RCC 7860 (cell line): ENCODE measurements around the gene C11orf21.
"Not testable (repeated sequence)": the region's sequence is repeated elsewhere in the genome, so short reads cannot be mapped to it uniquely, and the experiment has no call there.

Experiments used
- DNase-seq: peaks from one replicate; pipeline ENCODE4 v3.0.0-alpha.2; 2015; ENCODE audit warnings: low spot score
- FAIRE-seq: peaks from 2 replicates; lab custom pipeline; 2012; peaks lifted over from hg19 to GRCh38; lab: Jason Lieb, UNC

The C11orf21 gene

DNA sequence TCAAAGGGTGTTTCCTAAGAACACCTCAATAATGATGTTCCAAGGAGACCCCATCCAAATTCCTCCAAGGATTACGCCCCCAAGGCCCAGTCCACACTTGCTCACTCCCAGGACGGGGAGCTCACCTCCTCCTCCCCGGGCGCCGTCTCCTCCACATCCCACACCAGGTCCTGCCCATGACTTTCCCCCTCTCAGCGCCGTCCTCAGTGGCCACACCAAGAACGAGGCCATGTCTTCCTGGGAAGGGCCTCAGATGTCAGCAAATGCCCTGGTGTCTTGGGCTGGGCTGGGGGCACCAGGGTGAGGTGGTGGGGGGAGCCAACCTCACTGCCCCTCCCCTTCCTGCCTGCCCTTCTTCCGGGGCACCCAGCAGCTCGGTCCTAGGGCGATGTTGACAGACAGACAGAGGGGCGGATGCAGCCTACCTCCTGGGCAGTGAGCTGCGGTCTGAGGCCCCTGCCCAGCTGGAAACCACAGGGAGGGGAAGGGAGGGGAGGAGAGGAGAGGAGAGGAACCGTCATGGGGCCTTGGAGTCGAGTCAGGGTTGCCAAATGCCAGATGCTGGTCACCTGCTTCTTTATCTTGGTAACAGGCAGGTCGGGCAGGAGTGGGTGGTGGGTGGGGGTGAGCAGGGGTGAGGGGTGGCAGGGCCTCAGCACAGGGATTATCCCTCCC is at the start of gene C11orf21, which contains the start of gene TSPAN32:
TSS of gene C11orf21 (minus strand) at position 288 of the 675 bp plus-strand sequence. CDS start at position 178, 110 bp downstream.
TSS of gene TSPAN32 (plus strand) at position 383 of the 675 bp plus-strand sequence. CDS start at position 520, 137 bp downstream.
- DNase-seq = peak; percentile 28
- FAIRE-seq = no peak

DNA sequence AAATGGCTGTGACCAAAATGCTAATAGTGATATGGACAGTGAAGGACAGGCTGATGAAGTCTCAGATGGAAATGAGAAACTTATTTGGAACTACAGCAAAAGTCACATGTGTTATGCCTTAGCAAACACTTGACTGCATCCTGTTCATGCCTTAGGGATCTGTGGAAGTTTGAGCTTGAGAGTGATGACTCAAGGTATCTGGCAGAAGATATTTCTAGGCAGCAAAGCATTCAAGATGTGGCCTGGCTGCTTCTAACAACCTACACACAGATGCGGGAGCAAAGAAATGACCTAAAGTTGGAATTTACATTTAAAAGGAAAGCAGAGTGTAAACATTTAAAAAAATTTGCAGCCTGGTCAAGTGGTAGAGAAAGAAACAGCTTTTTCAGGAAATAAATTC is 47.3 kb upstream of the C11orf21 start:
- FAIRE-seq (no peak), DNase-seq (no peak)

DNA sequence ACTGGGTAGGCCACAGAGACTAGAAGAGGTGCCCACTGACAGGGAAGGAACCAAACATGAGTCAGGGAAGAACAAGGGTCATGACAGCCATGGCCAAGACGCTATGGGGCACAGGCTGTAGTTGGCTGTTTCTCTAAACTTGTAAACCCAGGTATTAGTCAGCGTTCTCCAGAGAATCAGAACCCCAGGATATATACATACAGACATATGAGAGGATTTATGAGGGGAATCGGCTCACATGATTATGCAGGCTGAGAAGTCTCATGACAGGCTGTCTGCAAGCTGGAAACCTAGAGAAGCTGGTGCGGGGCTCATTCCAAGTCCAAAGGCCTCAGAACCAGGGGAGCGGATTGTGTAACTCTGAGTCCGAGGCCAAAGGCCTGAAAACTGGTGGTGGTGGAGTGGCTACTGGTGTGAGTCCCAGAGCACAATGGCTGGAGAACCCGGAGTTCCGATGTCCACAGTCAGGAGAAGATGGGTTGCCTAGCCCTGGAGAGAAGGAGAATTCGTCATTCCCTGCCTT is 45.7 kb upstream of the C11orf21 start:
- DNase-seq = no peak
- no peak for FAIRE-seq

DNA sequence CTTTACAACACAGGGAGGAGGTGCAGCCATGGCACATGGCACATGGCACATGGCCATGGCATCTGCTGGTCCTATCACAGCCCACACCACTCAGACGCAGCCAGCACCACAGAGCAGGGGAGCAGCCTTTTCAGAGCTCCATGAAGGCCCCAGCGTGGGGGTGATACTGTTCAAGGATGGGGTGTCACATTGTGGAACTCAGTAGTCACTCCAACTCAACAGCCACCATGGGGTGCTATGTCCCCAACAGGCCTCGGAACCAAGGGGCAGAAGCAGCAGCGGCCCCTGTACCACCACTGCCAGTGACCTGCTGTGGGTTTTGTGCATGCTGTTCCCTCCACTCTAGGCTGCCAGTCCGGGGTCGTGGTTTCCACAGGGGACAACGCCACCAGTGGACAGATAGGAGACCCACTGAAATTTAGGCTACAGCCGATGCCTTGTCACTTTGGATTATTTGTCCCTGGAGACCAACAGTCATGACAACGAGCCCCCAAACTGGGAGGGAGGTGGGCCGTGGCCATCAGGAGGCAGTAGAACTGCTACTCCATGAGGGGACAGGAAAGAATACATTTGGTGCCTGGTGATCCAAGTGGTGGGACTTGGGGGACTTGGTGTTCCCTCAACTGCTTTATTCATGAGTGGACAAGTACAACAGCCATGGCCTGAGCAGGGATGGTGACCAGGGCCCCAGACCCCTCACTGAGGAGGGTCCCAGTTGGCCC is 45.0 kb upstream of the C11orf21 start:
- DNase-seq (no peak), FAIRE-seq (no peak)

DNA sequence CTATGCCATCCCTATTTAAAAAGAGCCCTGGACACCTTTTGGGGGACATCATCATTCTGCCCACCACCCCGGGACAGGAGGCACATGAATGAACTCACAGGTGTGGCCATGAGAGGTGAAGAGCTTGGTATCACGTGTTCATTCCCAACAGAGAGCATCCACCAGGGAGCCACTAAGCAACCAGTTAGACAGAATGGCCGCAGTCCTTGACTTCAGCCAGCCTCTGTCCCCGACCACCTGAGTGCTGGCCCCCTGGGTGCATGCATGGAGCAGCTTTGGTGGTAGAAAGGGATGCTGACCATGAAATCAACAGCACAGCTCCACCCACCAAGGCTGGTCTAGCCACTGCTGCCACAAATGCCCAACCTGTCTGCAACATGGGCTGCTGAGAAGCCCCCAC is 44.3 kb upstream of the C11orf21 start:
- FAIRE-seq = no peak
- DNase-seq = no peak

DNA sequence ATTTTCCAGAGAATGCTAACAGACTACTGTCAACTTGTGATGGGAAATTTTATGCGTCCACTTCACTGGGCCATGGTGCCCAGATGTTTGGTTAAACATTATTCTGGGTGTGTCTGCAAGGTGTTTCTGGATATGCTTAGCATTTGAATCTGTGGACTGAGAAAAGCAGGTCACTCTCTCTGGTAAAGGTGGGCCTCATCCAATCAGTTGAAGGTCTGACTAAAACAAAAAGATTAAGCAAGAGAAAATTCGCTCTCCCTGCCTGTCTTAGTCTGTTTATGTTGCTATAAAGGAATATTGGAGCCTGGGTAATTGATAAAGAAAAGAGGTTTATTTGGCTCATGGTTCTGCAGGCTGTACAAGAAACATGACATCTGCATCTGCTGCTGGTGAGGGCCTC is 43.3 kb upstream of the C11orf21 start:
- DNase-seq = no peak
- FAIRE-seq = no peak

DNA sequence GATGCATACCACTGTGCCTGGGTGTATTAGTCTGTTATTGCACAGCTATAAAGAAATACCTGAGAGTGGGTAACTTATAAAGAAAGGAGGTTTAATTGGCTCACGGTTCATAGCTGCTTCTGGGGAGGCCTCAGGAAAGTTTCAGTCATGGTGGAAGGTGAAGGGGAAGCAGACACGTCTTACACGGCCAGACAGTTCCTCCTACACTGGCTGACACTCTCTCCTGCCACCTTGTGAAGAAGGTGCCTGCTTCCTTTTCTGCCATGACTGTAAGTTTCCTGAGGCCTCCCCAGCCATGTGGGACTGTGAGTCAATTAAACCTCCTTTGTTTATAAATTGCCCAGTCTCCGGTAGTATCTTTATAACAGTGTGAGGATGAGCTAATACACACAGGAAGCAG is 41.8 kb upstream of the C11orf21 start:
- no peak for FAIRE-seq
- no peak for DNase-seq

DNA sequence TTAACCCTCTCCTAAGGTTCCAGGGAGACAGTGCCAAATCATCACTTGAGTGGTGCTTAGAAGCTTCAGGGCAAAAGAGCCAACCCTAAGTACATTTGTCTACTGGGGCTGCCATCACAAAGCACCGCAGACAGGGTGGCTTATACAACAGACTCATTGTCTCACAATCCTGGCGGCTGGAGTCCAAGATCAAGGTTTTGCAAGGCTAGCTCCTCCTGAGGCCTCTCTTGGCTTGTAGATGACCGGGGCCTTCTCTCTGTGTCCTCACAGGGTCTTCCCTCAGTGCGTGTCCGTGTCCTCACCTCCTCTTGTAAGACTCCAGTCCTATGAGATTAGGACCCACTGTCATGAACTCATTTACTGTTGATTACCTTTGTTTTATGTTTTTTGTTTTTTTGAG is 41.3 kb upstream of the C11orf21 start:
- no peak for DNase-seq

DNA sequence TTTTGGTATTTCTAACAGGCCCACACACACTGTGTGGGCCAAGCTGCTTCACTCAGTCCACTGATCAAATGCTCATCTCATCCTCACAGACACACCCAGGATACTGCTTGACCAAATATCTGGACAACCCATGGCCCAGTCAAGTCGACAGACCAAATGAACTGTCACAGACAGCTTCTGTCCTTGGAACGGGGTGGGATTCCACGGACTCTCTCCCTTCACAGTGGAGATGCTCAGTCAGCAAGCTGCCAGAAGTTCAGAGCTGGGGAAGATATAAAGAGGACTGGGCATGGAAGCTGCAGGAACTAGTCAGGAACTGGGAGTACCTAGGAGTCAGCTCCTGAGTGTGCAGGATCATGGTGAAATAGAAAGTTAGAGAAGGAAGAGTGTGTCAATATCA is 40.8 kb upstream of the C11orf21 start:
- FAIRE-seq (no peak), DNase-seq (no peak)

More for the DNA sequence above, 41.3 kb upstream of the C11orf21 start:
- FAIRE-seq = no peak

DNA sequence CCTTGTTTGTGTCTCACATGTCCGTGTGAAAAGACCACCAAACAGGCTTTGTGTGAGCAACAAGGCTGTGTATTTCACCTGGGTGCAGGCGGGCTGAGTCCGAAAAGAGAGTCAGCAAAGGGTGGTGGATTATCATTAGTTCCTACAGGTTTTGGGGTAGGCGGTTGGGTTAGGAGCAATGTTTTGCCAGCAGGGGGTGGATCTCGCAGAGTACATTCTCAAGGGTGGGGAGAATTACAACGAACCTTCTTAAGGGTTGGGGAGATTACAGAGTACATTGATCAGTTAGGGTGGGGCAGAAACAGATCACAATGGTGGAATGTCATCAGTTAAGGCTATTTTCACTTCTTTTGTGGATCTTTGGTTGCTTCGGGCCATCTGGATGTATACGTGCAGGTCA is 37.0 kb upstream of the C11orf21 start:
- not testable (repeated sequence) for DNase-seq, FAIRE-seq

DNA sequence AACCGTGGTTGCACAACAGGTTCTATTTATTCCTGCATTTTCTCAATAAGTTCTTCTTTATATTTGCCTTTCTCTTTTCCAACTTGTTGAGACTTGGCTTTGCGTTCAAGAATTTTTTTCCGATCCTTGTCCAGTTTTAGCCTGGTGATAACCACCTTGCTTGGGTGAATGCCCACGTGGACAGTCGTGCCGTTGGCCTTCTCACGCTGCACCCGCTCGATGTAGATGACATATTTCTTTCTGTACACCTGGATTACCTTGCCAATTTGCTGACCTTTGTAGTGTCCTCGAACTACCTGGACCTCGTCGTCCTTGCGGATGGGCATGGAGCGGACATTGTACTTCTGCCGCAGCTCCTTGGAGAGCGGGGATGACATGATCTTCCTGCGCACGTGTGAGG is 33.6 kb upstream of the C11orf21 start:
- FAIRE-seq, DNase-seq: not testable (repeated sequence)

DNA sequence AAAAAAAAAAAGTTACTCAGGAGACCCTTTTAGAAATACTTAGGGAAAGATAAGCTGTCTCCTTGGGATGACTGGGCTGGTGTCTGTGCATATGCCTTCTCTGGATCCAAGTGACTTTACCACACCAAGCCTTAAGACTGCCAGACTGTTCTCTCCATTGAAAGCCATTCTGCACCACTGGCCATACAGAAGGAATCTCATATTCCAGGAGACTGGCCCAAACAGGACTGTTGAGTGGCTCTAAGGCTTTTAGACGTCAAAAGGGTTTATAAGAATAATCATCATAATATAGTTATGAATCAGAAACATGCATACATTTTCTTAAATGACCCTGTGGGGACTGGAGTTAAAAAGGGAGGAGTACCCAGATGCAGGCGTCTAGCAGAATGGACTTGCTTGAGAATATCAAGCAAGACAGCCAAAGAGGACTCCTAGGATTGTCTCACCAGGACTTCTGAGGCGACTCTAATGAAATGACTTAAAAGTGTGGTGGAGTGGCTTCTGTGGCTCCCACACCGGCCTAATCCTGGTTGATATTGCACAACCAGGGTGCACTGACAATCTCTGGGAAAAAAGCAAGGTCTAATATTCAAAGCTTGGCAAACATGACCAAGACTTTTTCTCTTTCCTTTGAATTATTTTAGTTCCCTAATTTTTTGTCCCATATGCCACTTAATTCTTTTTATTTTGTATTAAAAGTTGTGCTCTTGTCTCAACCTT is 31.9 kb upstream of the C11orf21 start:
- DNase-seq, FAIRE-seq: not testable (repeated sequence)

DNA sequence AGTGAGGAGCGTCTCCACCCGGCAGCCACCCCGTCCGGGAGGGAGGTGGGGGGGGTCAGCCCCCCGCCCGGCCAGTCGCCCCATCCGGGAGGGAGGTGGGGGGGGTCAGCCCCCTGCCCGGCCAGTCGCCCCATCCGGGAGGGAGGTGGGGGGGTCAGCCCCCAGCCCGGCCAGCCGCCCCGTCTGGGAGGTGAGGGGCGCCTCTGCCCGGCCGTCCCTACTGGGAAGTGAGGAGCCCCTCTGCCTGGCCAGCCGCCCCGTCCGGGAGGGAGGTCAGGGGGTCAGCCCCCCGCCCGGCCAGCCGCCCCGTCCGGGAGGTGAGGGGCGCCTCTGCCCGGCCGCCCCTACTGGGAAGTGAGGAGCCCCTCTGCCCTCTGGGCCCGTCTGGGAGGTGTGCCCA is 30.9 kb upstream of the C11orf21 start:
- DNase-seq, FAIRE-seq: not testable (repeated sequence)

DNA sequence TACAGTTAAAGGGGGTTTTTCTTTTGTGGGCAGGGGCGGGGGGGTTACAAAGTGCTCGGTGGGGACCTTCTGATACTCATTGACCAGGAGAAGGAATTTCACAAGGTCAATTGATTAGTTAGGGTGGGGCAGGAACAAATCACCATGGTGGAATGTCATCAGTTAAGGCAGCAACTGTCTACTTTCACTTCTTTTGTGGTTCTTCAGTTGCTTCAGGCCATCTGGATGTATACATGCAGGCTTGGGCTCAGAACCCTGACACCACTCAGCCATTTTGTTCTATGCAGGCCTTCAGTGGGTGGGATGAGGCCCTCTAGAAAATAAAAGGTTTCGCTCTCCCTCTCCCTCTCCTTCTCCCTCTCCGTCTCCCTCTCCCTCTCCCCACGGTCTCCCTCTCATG is 29.7 kb upstream of the C11orf21 start:
- DNase-seq (no peak), FAIRE-seq (no peak)

DNA sequence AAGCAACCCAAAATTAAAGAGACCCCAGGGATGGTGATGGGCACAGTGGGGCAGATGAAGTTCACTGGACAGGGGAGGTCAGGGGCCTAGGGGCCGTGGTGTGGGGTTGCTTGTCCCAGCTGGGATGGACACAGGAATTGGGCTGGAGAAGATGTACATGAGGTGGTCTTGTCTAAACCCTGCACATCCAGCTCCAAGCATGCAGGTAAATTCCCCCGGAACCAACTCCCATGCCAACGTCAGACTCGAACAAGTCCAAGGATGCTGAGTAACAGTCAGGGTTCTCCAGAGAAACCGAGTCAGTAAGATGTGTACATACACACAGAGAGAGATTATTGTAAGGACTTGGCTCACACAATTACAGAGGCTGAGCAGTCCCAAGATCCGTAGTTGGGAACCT is 29.0 kb upstream of the C11orf21 start:
- DNase-seq = no peak
- no peak for FAIRE-seq

DNA sequence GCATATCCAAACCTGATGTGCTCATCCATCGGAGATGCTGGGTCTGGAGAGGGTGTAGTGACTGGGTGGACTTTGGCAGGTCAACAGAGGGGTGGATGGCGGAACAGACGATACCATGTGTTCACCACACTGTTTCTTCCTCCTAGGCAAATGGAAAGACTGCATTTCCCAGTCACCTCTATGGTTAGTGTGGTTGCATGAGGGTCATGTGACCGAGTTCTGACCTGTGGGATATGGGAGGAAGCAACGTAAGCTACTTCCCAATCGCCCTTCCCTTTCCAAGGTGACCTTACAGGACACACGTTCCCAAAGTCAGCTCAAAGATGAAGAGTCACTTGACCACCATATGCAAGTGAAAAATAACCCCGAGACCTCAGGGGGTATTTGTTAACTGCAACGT is 27.8 kb upstream of the C11orf21 start:
- FAIRE-seq = no peak
- DNase-seq = no peak

DNA sequence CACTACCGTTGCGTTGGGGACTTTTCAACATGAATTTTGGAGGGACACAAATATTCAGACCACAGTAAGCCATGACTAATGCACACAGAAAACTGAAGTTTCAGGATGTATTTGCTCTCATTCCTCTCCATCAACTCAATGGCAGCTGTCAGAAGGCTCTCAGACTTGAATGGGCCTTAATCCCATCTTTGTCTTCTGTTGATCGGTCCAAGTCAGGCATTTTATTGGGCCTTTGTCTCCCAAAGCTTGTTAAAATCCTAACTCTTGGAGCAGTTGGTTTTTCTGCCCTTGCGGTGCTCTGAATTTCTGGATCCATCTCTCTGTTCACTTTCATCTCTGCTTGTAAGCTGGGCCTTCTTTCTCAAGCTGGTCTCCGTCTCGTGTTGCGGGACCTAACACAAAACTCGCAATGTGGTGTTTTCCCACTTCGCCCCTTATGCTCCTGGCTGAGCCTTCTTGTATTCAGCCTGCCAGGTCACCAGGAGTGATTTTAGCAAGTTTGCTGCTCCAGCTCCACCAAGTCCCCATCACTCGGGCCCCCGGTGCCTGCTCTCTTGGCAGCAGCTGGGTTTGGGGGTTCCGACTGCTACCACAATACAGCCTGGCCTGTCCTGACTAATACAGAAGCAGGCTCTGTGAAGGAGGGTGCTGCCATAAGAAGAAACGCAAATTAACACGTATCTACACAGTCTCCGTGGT is 27.1 kb upstream of the C11orf21 start:
- no peak for DNase-seq
- no peak for FAIRE-seq

DNA sequence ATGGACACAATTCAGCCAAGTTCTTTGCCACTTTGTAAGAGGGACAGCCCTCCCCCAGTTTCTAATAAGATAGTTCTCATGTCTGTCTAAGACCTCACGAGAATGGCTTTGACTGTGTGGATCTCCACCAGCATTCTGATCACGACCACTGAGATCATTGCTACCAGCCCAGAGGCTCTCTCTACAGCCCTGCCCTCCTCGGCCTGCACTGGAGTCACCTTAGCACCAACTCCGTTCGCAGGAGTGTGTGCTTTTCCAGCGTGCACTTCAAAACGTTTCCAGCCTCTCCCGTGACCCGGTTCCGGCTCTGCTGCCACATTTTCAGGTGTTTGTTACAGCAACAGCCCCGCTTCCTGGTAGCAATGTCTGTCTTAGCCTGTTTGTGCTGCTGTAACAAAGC is 26.3 kb upstream of the C11orf21 start:
- DNase-seq (no peak), FAIRE-seq (no peak)

DNA sequence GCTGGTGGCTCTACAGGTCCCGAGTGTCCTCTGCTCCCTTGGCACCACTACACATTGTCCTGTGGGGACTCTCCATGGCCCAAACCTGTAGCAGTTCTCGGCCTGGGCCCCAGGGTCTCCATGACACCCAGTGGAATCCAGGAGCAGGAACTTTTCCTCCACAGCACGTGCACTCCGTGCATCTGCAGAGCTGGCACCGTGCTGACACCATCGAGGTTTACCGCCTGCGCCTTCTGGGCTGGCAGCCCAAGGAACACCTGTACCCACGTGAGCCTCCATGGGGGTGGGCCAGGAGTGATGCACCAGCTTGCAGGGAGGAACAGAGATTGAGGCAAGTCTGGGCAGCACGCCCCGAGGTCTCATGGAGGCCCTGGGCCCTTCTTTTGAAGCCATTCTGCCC is 25.3 kb upstream of the C11orf21 start:
- no peak for DNase-seq
- FAIRE-seq = no peak

DNA sequence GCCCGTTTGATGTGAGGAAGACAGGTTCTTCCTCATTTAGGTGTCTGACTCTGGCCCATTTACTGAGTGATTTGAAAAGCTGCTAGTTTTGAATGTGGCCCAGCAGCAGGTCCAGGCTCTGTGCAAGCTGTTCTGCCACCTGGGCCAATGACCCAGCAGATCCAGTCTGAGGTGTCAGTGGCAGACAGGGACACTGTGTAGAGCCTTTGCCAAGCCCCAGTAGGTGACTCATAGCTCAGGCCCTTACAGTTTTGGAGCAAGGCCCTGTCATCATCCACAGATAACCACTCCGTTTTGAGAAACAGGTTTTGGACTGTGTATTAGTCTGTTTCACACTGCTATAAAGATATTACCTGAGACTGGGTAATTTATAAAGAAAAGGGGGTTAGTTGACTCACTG is 24.0 kb upstream of the C11orf21 start:
- FAIRE-seq (no peak), DNase-seq (no peak)

DNA sequence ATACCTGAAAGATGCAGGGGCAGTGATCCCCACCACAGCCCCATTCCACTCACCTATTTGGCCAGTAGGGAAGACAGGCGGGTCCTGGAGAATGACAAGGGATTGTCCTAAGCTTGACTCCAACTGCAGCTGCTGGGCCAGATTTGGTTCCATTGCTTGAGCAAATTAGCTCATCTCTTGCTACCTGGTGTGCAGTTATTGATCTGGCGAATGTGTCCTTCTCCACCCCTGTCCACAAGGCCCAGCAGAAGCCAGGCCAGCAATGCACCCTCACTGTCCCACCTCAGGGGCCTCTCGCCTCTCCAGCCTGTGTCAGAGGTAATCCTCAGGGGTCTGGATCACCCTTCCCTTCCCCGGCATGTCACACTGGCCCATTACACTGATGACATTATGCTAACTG is 23.4 kb upstream of the C11orf21 start:
- DNase-seq (no peak), FAIRE-seq (no peak)
